Activated naive CD8-positive, alpha-beta T cell treated with anti-CD3 and anti-CD28 coated beads for 36 hours (primary cell): ENCODE data around the gene SSBP3. TPM values are rescaled to one million over a fixed set of nuclear protein-coding genes. Genes with fewer than 3 reads are reported as not detected.

Experiments
- DNase-seq: peaks from one replicate; pipeline ENCODE4 v3.0.0; 2021
- H3K27ac Mint-ChIP-seq: one replicate; pipeline ENCODE4 v1.8.0; 2022; ENCODE audit warnings: mild to moderate bottlenecking, moderate library complexity, mixed read lengths
- H3K27me3 Mint-ChIP-seq: one replicate; pipeline ENCODE4 v1.8.0; 2022; ENCODE audit warnings: mild to moderate bottlenecking, mixed read lengths
- H3K36me3 Mint-ChIP-seq: one replicate; pipeline ENCODE4 v1.8.0; 2021; ENCODE audit warnings: mild to moderate bottlenecking, mixed read lengths
- H3K4me1 Mint-ChIP-seq: one replicate; pipeline ENCODE4 v1.8.0; 2021; ENCODE audit warnings: mixed read lengths
- H3K4me3 Mint-ChIP-seq: one replicate; pipeline ENCODE4 v1.8.0; 2022; ENCODE audit warnings: mild to moderate bottlenecking, moderate library complexity, mixed read lengths
- H3K9me3 Mint-ChIP-seq: one replicate; pipeline ENCODE4 v1.8.0; 2022; ENCODE audit warnings: mixed read lengths
- total RNA-seq, 2 experiments: library from RNA; stranded (reverse); gene quantifications; one replicate each; pipeline ENCODE4 v1.2.3, GENCODE V29; 2021

SSBP3 gene
- total RNA-seq, 2 experiments from 2014 or later, result 62.8 to 65.4 TPM

DNA sequence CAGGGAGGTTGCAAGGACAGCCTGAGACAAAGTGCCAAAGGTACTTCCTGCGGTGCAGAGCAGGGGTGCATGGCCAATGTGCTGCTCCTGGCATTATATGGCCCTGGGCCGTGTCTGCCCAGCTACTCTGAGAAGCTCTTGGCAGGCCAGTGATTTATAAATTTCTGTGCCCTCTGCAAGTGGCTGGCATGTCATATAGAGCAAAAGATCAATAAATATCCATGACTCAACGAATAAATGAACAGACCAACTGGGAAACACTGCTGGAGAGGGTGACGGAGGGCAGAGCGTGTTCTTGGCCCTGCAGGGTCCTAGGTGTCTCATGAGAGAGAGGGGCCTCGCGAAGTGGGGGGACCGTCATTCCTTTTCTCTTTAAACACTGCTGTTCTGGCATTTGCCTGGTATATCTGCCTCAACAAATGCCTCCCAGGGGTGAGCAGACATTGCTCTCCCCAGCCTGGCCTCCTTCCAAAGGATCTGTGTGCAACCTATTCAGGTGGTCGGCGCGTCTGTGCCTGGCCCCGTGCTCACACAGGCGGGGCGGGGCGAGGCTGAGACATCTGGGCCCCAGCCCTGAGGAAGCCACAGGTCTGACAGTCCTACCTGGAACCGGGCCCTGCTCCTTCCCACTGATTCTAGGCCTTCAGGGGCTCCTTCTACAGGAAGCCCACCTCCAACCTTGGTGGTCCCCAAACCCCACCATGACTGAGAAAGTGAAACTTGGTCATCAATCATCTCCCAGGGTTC lies 123.9 kb downstream of the SSBP3 start:
- Mint-ChIP-seq H3K4me3 (no peak overlapping the region), H3K27ac (peak overlapping the region; percentile 97), H3K36me3 (peaks cover 19% of the 10 kb centered on the region), H3K9me3 (no peaks in the 10 kb centered on the region), H3K27me3 (no peaks in the 10 kb centered on the region), H3K4me1 (peaks cover 75% of the 10 kb centered on the region)
- DNase-seq, result no peak

DNA sequence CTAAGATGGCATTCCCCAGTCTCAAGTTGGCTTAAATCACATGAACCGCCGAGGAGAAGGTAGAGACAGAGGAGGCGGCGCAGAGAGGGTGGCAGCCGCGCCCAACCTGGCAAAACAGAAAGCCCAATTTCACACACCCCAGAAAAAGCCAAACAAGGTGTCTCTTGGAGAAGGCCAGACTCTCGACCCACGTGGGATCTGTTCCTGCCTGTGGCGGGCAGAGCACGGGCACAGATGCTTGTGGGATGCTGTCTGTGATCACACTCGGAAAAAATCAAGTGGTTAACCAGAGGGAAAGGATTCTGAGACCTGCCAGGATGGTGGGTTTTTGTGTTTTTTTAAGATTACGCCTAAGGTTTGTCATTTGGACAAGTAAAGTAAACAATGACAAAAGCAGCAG lies 125.5 kb downstream of the SSBP3 start:
- peak; percentile 47 for DNase-seq
- Mint-ChIP-seq H3K27me3 (no peaks in the 10 kb centered on the region), H3K36me3 (peaks cover 19% of the 10 kb centered on the region), H3K4me1 (peaks cover 69% of the 10 kb centered on the region), H3K27ac (peak overlapping the region; percentile 84), H3K4me3 (peak overlapping the region; percentile 47), H3K9me3 (no peaks in the 10 kb centered on the region)

DNA sequence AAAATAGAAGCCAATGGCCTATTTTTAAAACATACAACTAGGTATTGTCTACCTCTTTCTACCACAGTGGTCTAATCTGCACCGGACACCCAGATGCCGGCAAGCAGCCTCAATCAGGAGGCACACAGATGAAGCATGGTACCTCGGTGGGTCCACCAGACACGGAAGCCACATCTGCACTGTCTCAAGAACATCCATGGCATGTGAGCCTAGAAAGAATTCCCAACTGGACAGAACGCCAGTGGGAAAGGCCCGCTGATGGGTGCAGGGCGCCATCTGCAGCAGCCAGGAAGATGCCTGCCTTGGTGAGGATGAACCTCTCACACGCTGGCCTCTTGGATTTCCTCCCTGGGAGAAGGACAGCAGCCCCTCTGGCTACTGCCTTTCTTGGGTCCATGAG lies 126.7 kb downstream of the SSBP3 start:
- DNase-seq, result no peak
- H3K36me3 Mint-ChIP-seq, result peaks cover 17% of the 10 kb centered on the region
- peaks cover 64% of the 10 kb centered on the region for H3K4me1 Mint-ChIP-seq
- H3K9me3 Mint-ChIP-seq, result no peaks in the 10 kb centered on the region
- no peak overlapping the region for H3K4me3 Mint-ChIP-seq
- H3K27me3 Mint-ChIP-seq, result no peaks in the 10 kb centered on the region
- H3K27ac Mint-ChIP-seq, result peak overlapping the region; percentile 84

DNA sequence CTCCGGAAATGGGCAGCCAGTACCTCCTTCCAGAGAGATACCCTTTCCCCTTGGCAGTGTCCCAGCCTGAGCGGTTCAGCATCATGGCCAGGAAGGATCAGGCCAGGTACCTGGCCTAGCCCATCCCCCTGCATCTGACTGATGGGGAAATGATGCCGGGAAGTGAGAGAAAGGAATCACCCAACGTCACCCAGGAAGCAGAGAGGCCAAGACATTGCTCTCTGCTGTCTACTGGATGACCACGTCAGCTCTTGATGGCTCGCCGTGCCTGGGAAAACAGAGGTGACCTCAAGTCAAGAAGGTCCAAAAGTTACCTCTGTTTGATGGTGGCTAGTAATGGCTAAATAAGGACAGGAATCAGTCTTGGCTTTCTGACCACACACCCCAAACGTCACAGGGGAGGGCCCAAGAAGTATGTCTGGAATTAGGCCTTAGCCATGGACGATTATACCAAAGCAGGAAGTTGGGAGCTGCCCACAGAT lies 127.2 kb downstream of the SSBP3 start:
- peaks cover 60% of the 10 kb centered on the region for H3K4me1 Mint-ChIP-seq
- H3K4me3 Mint-ChIP-seq, result no peak overlapping the region
- H3K36me3 Mint-ChIP-seq, result peaks cover 17% of the 10 kb centered on the region
- no peaks in the 10 kb centered on the region for H3K27me3 Mint-ChIP-seq
- H3K27ac Mint-ChIP-seq, result no peak overlapping the region
- no peak for DNase-seq
- no peaks in the 10 kb centered on the region for H3K9me3 Mint-ChIP-seq

DNA sequence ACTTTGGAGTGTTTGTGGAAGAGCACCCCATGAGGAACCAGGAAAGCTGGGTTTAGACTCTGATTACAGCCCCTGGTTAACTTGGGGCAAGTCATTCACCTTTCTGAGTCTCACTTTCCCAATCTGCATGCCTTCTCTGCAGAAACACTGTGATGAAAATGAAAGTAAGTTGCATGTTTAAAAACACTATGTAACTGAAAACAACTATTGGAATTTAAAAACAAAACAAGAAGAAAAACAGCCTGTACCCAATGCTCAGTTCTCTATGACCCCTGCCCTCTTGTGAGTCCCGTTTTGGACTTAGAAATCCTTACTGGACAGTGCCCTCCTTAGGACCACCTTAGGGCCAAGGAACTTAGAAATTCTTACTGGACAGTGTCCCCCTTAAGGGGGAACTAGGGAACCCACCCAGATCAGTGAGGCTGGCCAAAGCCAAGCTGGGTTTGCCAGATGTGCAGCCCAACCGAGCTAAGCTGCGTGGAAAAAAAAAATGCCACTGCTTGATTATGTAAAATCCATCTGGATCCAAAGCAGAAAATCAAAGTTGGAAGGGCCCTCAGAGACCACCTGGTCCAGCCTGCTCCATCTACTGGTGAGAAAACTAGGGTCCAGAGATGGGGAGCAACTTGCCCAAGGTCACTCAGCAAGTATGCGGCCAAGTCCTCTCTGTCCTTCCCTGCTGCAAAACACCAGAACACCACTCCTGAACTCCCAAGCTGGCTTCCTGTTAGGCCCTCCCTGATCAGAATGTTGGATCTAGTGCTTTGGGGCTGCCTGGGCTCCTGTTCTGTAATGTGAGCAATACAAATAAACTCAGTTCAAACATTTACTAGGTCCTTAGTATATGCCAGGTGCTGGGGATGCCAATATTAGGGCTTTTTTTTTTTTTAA lies 128.5 kb downstream of the SSBP3 start:
- no peak for DNase-seq
- Mint-ChIP-seq H3K36me3 (peaks cover 15% of the 10 kb centered on the region), H3K27ac (peak overlapping the region; percentile 90), H3K4me3 (no peak overlapping the region), H3K27me3 (no peaks in the 10 kb centered on the region), H3K9me3 (no peaks in the 10 kb centered on the region), H3K4me1 (peaks cover 53% of the 10 kb centered on the region)

DNA sequence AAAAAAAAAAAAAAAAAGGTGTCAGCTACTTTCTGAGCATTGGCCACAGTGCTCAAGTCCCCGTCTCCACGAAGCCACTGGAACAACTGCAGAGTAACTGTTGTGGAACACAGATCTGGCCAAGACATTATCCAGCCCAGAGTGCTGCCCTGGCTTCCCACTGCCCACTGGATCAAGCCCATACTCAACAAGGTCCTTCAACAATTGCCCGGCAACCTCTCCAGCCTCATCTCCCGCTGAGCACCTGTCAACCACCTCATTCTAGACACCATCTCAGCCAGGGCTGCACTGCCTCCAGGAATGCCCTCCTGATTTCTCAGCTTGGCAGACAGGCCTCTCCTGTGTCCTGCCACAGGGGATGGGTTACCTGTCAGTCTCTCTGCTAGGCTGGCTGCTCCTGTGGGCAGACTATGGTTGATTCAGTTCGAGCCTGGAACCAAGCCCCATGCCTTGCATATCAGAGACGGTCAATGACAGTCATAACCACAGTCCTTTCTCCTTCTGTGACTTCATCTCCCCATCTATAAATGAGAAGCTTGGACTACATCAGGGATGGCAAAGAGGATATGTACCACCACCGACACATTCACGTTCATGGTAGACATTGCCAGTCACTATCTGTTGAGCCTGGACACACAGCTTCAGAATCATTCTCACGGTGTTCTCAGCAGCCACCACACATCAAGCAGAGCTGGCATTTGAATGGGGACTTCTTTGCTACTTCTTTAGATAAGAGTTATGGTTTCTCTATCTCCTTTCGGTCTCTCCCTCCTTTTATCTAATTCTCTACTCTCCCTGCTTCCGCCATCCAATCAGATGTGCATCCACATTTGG lies 129.4 kb downstream of the SSBP3 start:
- Mint-ChIP-seq H3K4me1 (peaks cover 46% of the 10 kb centered on the region), H3K4me3 (no peak overlapping the region), H3K27me3 (no peaks in the 10 kb centered on the region), H3K9me3 (no peaks in the 10 kb centered on the region), H3K27ac (peak overlapping the region; percentile 90), H3K36me3 (peaks cover 15% of the 10 kb centered on the region)
- no peak for DNase-seq

DNA sequence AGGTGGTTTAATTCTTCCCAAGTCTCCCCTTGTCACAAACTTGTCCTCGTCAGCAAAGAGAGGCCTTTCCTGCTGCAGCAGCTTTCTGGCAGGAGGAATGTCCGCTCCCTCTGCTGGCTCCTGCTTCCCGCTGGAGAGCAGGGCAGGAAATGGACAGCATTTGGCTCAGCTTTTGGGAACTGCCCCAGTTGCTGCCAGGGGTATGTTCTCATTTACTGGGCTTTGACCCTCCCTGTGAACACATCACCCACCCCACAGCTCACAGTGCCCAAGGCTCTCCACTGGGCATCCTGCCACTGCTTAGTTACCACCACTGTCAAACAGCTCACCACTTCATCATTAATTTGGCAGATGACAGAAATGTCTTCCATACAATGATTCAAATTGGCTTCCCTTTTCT lies 130.8 kb downstream of the SSBP3 start:
- no peak for DNase-seq
- Mint-ChIP-seq H3K36me3 (peaks cover 13% of the 10 kb centered on the region), H3K4me3 (no peak overlapping the region)

DNA sequence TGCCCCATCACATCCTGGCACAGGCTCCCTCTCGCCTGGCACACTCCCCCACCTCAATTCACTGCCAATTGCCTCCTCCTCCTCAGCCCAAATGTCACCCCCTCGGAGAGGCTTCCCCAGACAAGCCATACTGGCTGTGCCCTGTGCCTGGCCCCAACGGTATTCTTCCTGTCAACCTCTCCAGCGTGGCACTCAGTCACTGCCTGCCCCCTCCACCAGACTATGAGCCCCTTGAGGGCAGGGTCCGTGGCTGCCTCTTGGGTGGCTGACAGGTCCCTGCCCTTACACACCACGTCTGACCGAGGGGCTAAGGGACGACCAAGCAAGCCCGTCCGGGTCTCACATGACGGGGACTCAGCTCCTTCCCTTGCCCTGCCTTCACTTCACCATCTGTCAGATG lies 131.3 kb downstream of the SSBP3 start:
- Mint-ChIP-seq H3K9me3 (no peaks in the 10 kb centered on the region), H3K4me1 (peaks cover 36% of the 10 kb centered on the region), H3K4me3 (no peak overlapping the region), H3K27me3 (no peaks in the 10 kb centered on the region), H3K27ac (no peak overlapping the region), H3K36me3 (peaks cover 9% of the 10 kb centered on the region)
- DNase-seq, result no peak

More for the DNA sequence above, 130.8 kb downstream of the SSBP3 start:
- Mint-ChIP-seq H3K9me3 (no peaks in the 10 kb centered on the region), H3K27ac (peak overlapping the region; percentile 20), H3K4me1 (peaks cover 36% of the 10 kb centered on the region), H3K27me3 (no peaks in the 10 kb centered on the region)

DNA sequence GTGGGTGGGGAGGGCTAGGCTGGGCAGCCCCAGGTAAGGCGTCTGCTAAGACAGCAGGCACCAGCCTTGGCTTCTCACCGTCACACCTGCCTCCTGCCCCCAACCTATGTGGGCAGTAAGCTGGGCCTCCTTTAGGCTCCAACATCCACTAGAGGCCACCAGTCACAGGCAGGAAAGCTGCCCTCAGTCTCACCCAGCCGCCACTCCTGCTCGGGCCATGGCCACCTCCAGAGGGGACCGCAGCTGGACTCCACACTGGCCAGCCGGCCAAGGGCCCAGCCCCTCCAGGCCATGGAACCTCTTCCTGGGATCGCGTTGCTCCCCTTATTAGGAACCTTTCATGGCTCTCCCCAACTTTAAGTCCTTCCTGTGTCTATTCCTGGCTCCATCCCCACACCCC lies 131.7 kb downstream of the SSBP3 start:
- no peak overlapping the region for H3K27ac Mint-ChIP-seq
- no peaks in the 10 kb centered on the region for H3K27me3 Mint-ChIP-seq
- no peak for DNase-seq
- H3K9me3 Mint-ChIP-seq, result no peaks in the 10 kb centered on the region
- peaks cover 8% of the 10 kb centered on the region for H3K36me3 Mint-ChIP-seq
- H3K4me3 Mint-ChIP-seq, result no peak overlapping the region
- H3K4me1 Mint-ChIP-seq, result peaks cover 34% of the 10 kb centered on the region

DNA sequence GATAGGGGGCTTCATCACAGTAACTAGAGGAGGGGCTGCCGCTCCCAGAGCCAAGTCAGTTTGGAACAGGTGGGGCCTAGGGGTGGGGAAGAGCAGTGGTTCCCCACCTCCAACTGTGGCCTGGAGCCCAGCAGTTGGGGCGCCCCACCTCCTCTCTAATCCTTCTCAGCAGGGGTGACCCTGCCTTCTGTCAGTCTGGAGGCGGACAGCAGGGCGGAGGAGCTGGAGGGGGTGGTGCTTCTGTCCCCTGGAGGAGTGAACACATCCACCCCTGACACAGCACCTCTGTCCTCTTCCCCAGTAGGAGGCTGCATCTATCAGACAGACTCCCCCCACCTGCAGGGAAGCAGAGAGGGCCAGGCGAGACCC lies 132.4 kb downstream of the SSBP3 start:
- Mint-ChIP-seq H3K36me3 (peaks cover 8% of the 10 kb centered on the region), H3K4me3 (no peak overlapping the region), H3K27ac (no peak overlapping the region), H3K9me3 (no peaks in the 10 kb centered on the region), H3K4me1 (peaks cover 33% of the 10 kb centered on the region), H3K27me3 (no peaks in the 10 kb centered on the region)
- DNase-seq, result no peak

DNA sequence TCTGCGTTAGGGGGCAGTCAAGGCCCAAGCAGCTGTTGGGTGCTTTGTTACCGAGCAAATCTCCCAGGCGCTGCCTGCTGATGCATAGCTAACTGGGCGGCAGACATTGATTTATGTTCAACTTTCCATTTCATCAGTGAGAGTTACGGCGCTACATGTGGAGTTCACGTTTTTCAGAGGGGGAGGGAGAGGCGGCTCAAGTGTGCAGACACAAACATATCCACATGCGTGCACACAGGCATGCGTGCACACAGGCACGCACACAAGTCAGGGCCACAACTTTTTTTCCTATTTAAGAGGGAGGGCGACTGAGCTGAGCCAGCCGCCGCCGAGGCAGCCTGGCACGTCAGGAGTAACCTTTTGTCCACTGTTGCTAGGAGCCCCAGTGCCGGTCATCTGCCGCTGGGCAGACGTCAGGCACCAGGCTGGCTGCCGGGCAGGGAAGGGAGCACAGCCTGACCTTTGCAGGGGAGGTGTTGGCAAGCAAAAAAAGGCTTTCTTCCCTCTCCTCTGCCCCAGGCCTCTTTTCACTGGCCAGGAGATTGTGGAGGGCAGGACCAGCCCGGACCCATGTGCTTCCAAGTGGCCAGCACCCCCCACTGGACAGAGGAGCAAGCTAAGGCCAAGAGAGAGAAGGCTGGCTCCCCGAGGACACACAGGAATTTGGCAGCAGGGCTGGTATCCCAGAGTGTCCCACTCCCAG lies 133.0 kb downstream of the SSBP3 start:
- Mint-ChIP-seq H3K9me3 (no peaks in the 10 kb centered on the region), H3K27ac (no peak overlapping the region), H3K4me3 (no peak overlapping the region), H3K27me3 (no peaks in the 10 kb centered on the region), H3K36me3 (peaks cover 8% of the 10 kb centered on the region), H3K4me1 (peaks cover 32% of the 10 kb centered on the region)
- no peak for DNase-seq

DNA sequence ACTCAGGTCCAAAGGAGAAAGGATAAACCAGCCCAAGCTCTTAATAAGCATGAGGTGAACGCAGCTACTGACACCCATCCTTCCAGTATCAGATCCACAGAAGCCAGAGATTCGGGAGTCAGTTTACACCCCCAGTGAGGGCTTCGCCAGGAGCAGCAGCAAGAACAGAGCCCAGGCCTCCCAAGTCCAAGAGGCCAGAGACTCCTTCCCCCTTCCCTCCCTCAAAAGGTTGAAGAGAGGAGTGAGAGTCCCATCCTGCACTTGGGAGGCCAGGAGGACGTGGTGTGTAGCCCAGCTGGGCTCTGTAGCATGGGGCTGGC lies 133.5 kb downstream of the SSBP3 start:
- no peak for DNase-seq
- Mint-ChIP-seq H3K36me3 (peaks cover 8% of the 10 kb centered on the region), H3K27ac (peak overlapping the region; percentile 36), H3K27me3 (no peaks in the 10 kb centered on the region), H3K4me3 (no peak overlapping the region), H3K4me1 (peaks cover 29% of the 10 kb centered on the region), H3K9me3 (no peaks in the 10 kb centered on the region)

DNA sequence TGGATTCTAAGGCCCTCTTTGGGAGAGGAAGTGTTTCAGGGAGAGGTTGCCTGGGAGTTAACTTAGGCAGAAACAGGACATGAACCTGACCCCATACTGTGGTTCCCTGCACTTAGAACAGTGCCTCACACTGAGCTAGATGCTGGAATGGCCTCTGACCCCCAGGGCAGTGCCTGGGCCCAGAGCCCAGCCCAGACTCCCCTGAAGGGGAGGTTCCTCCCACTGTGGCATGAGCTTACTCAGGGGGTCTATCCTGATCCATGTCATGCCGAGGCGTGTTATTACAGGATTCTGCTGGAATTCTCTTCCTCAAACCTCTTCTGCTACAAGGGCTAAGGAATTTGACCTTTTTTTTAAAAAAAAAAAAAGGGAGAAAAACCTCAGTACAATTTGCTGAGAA lies 134.1 kb downstream of the SSBP3 start:
- no peak overlapping the region for H3K27ac Mint-ChIP-seq
- H3K36me3 Mint-ChIP-seq, result peaks cover 6% of the 10 kb centered on the region
- H3K4me3 Mint-ChIP-seq, result no peak overlapping the region
- no peaks in the 10 kb centered on the region for H3K9me3 Mint-ChIP-seq
- H3K4me1 Mint-ChIP-seq, result peaks cover 28% of the 10 kb centered on the region
- no peaks in the 10 kb centered on the region for H3K27me3 Mint-ChIP-seq
- no peak for DNase-seq

DNA sequence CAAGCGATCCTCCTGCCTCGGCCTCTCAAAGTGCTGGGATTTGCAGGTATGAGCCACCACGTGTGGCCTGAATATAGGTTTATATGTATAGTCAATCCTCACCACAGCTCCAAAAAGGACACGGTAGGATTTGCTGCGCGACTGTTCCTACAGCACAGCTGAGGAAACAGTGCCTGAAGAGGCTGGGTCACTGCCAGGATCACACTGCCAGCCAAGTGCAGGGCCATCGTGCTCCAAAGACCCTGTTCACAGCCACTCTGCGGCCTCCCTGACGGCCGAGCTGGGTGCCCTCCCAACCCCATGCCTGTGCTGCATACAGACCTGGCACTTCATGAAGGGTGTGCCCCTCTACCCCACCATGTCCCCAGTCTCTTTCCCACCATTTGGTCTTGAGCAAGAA lies 134.9 kb downstream of the SSBP3 start:
- peaks cover 22% of the 10 kb centered on the region for H3K4me1 Mint-ChIP-seq
- H3K27me3 Mint-ChIP-seq, result no peaks in the 10 kb centered on the region
- no peaks in the 10 kb centered on the region for H3K36me3 Mint-ChIP-seq
- H3K9me3 Mint-ChIP-seq, result no peaks in the 10 kb centered on the region
- H3K4me3 Mint-ChIP-seq, result no peak overlapping the region
- no peak for DNase-seq
- no peak overlapping the region for H3K27ac Mint-ChIP-seq
